ENCODE results near the gene B4GALT5.
"Not testable (repeated sequence)": the region's sequence is repeated elsewhere in the genome, so short reads cannot be mapped to it uniquely, and the experiment has no call there.

The B4GALT5 gene

GRCh38 chr20:49617394-49617793 is 96.3 kb downstream of the B4GALT5 start:
- not testable (repeated sequence) for H3K4me2 ChIP-seq (ENCODE audit: low read length); H3K23ac ChIP-seq (ENCODE audit: low read length); H2BK5ac ChIP-seq (ENCODE audit: low read depth, low read length, poor library complexity); H3K79me1 ChIP-seq (ENCODE audit: low read length); H3K27ac ChIP-seq (ENCODE audit: low read depth, low read length); H3K9me3 ChIP-seq (ENCODE audit: insufficient read depth, low read depth, low read length); H4K8ac ChIP-seq (ENCODE audit: low read depth, low read length); H3K36me3 ChIP-seq (ENCODE audit: control insufficient read depth in 1 of 2, insufficient read depth in 2 of 2, low read length in 2 of 2); H4K12ac ChIP-seq (ENCODE audit: low read depth, low read length); H3K9ac ChIP-seq (ENCODE audit: low read length); H3K4me3 ChIP-seq (ENCODE audit: low read depth, low read length); DNase-seq; H2BK12ac ChIP-seq (ENCODE audit: low read length); H3K4me1 ChIP-seq (ENCODE audit: control insufficient read depth in 1 of 2, insufficient read depth in 2 of 2, low read length in 2 of 2); H3K27me3 ChIP-seq (ENCODE audit: insufficient read depth, low read length); H3K18ac ChIP-seq (ENCODE audit: low read length); H2AK5ac ChIP-seq (ENCODE audit: low read length); H2BK120ac ChIP-seq (ENCODE audit: insufficient read depth, low read length, poor library complexity); H3K79me2 ChIP-seq (ENCODE audit: control insufficient read depth, insufficient read depth, low read length, poor library complexity); H4K91ac ChIP-seq (ENCODE audit: low read depth, low read length); H2AFZ ChIP-seq (ENCODE audit: insufficient read depth, low read length, poor library complexity); H3K14ac ChIP-seq (ENCODE audit: low read length); H3K4ac ChIP-seq (ENCODE audit: low read depth, low read length)
- WGBS (ENCODE audit: extremely low coverage, insufficient coverage, insufficient read length) = no CpG with 5 or more reads among the region's 3 CpGs

DNA sequence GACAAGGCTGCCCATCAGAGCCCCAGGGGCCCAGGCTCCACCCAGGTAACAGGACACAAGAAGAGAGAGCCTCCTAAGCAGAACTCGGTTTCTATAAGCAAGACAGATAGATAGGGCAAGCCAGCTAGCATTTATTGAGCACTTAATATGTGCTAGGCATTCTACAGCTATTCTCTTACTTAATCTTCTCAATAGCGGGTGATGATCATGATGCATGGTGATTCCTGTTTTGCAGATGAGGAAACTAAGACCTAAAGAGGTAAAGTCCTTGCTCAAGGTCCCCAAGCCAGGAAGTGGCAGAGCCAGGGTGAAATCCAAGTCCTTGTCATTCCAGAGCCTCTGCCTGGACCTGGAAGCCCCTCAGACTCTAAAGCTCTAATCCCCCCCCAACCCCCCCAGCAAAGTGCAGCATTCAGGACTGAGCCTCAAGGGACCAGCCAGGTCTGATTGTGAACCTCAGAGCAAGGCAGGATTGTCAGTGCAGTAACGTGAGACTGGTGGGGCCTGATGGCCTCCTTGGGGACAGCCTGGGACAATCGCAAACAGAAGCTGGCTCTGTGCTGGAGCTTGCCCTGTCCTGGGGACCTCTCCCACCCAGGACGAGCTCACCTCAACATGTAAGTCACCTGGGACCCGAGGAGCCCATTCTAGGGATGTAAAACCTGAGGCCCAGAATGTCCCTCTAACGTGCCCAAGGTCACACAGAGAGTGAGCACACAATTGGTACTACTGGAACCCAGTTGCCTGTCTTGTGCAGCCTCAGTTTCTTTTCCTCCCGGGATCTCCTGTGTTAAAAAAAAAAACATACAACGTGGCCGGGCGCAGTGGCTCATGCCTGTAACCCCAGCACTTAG is 97.3 kb downstream of the B4GALT5 start:
- H2AK5ac ChIP-seq (ENCODE audit: low read length) = no peak overlapping the region
- H3K4me2 ChIP-seq (ENCODE audit: low read length) = no peak overlapping the region
- no peaks in the 10 kb centered on the region for H3K4me1 ChIP-seq (ENCODE audit: control insufficient read depth in 1 of 2, insufficient read depth in 2 of 2, low read length in 2 of 2)
- no peak overlapping the region for H3K18ac ChIP-seq (ENCODE audit: low read length)
- H3K23ac ChIP-seq (ENCODE audit: low read length) = no peak overlapping the region
- H3K79me2 ChIP-seq (ENCODE audit: control insufficient read depth, insufficient read depth, low read length, poor library complexity) = no peaks in the 10 kb centered on the region
- no peak overlapping the region for H3K4ac ChIP-seq (ENCODE audit: low read depth, low read length)
- H4K12ac ChIP-seq (ENCODE audit: low read depth, low read length) = no peak overlapping the region
- no CpG with 5 or more reads among the region's 11 CpGs for WGBS (ENCODE audit: extremely low coverage, insufficient coverage, insufficient read length)
- H3K9ac ChIP-seq (ENCODE audit: low read length) = no peak overlapping the region
- no peaks in the 10 kb centered on the region for H3K36me3 ChIP-seq (ENCODE audit: control insufficient read depth in 1 of 2, insufficient read depth in 2 of 2, low read length in 2 of 2)
- H3K14ac ChIP-seq (ENCODE audit: low read length) = no peak overlapping the region
- no peak overlapping the region for H2AFZ ChIP-seq (ENCODE audit: insufficient read depth, low read length, poor library complexity)
- H3K27me3 ChIP-seq (ENCODE audit: insufficient read depth, low read length) = no peaks in the 10 kb centered on the region
- H3K79me1 ChIP-seq (ENCODE audit: low read length) = no peaks in the 10 kb centered on the region
- H3K4me3 ChIP-seq (ENCODE audit: low read depth, low read length) = no peak overlapping the region
- no peak overlapping the region for H4K91ac ChIP-seq (ENCODE audit: low read depth, low read length)
- H4K8ac ChIP-seq (ENCODE audit: low read depth, low read length) = no peak overlapping the region
- no peak overlapping the region for H2BK120ac ChIP-seq (ENCODE audit: insufficient read depth, low read length, poor library complexity)
- no peak overlapping the region for H2BK5ac ChIP-seq (ENCODE audit: low read depth, low read length, poor library complexity)
- no peak overlapping the region for H2BK12ac ChIP-seq (ENCODE audit: low read length)
- no peaks in the 10 kb centered on the region for H3K9me3 ChIP-seq (ENCODE audit: insufficient read depth, low read depth, low read length)
- no peak for DNase-seq
- no peak overlapping the region for H3K27ac ChIP-seq (ENCODE audit: low read depth, low read length)

DNA sequence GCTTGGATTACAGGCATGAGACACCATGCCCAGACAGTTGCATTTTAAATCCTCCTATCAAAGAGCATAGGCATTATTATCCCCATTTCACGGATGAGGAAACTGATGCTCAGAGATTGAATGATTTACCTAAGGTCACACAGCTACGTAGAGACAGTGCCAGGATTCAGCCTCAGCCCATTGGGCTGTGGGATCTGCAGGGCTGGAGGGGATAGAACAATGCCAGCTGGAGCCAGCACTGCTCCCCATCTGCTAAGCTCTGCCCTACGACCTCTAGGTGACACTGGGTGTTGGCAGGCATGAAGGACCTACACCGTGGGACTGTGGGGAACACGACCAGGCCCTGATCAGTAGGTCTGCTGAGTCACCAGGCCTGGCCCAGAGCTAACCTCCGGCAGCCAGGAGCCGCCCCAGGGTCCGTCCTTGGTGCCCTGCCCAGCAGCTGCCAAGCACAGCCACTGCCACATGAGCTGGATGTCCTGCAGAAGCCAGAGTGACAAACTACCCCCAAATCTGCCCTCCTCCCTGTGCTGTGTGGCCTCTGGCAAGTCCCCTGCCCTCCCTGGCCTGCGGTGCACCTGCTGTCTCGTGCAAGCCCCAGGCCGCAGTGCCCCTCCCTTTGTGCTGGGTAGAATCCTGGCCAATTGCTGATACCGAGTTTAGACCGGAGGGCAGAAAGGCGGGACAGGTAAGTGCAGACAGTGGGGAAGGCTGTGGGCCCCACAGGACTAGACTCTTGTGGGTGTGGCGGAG is 98.1 kb downstream of the B4GALT5 start:
- Histone ChIP-seq H3K36me3 (ENCODE audit: control insufficient read depth in 1 of 2, insufficient read depth in 2 of 2, low read length in 2 of 2) (no peaks in the 10 kb centered on the region), H3K9ac (ENCODE audit: low read length) (no peak overlapping the region), H3K23ac (ENCODE audit: low read length) (no peak overlapping the region), H3K18ac (ENCODE audit: low read length) (no peak overlapping the region), H3K4me2 (ENCODE audit: low read length) (no peak overlapping the region), H3K79me2 (ENCODE audit: control insufficient read depth, insufficient read depth, low read length, poor library complexity) (no peaks in the 10 kb centered on the region), H3K14ac (ENCODE audit: low read length) (no peak overlapping the region), H3K4me3 (ENCODE audit: low read depth, low read length) (no peak overlapping the region), H2BK5ac (ENCODE audit: low read depth, low read length, poor library complexity) (no peak overlapping the region), H4K12ac (ENCODE audit: low read depth, low read length) (no peak overlapping the region), H2AFZ (ENCODE audit: insufficient read depth, low read length, poor library complexity) (no peak overlapping the region), H2BK12ac (ENCODE audit: low read length) (no peak overlapping the region), H2BK120ac (ENCODE audit: insufficient read depth, low read length, poor library complexity) (no peak overlapping the region), H2AK5ac (ENCODE audit: low read length) (no peak overlapping the region), H3K79me1 (ENCODE audit: low read length) (peaks cover 2% of the 10 kb centered on the region), H4K8ac (ENCODE audit: low read depth, low read length) (no peak overlapping the region), H3K27me3 (ENCODE audit: insufficient read depth, low read length) (no peaks in the 10 kb centered on the region), H4K91ac (ENCODE audit: low read depth, low read length) (no peak overlapping the region), H3K4me1 (ENCODE audit: control insufficient read depth in 1 of 2, insufficient read depth in 2 of 2, low read length in 2 of 2) (peaks cover 0 to 6% of the 10 kb centered on the region in 2 experiments), H3K9me3 (ENCODE audit: insufficient read depth, low read depth, low read length) (no peaks in the 10 kb centered on the region), H3K4ac (ENCODE audit: low read depth, low read length) (no peak overlapping the region), H3K27ac (ENCODE audit: low read depth, low read length) (no peak overlapping the region)
- WGBS (ENCODE audit: extremely low coverage, insufficient coverage, insufficient read length) = no CpG with 5 or more reads among the region's 15 CpGs
- no peak for DNase-seq

DNA sequence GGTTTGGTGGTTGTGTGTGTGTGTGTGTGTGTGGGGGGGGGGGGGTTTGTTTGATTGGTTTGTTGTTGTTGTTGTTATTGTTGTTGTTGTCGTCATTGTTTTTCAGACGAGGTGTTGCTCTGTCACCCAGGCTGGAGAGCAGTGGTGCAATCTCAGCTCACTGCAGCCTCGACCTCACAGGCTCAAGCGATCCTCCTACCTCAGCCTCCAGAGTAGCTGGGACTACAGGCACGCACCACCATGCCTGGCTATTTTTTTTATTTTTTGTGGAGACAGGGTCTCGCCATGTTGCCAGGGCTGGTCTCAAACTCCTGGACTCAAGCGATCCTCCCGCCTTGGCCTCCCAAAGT is 98.7 kb downstream of the B4GALT5 start:
- H3K4me2 ChIP-seq (ENCODE audit: low read length); H2AFZ ChIP-seq (ENCODE audit: insufficient read depth, low read length, poor library complexity); H3K18ac ChIP-seq (ENCODE audit: low read length); H3K9ac ChIP-seq (ENCODE audit: low read length); H2BK12ac ChIP-seq (ENCODE audit: low read length); H3K79me1 ChIP-seq (ENCODE audit: low read length); H4K91ac ChIP-seq (ENCODE audit: low read depth, low read length); H3K4ac ChIP-seq (ENCODE audit: low read depth, low read length); H3K14ac ChIP-seq (ENCODE audit: low read length); H3K4me1 ChIP-seq (ENCODE audit: control insufficient read depth in 1 of 2, insufficient read depth in 2 of 2, low read length in 2 of 2); H3K27ac ChIP-seq (ENCODE audit: low read depth, low read length); H3K4me3 ChIP-seq (ENCODE audit: low read depth, low read length); H2AK5ac ChIP-seq (ENCODE audit: low read length); H3K9me3 ChIP-seq (ENCODE audit: insufficient read depth, low read depth, low read length); H3K36me3 ChIP-seq (ENCODE audit: control insufficient read depth in 1 of 2, insufficient read depth in 2 of 2, low read length in 2 of 2); H2BK120ac ChIP-seq (ENCODE audit: insufficient read depth, low read length, poor library complexity); H2BK5ac ChIP-seq (ENCODE audit: low read depth, low read length, poor library complexity); DNase-seq; H3K23ac ChIP-seq (ENCODE audit: low read length); H3K27me3 ChIP-seq (ENCODE audit: insufficient read depth, low read length); H3K79me2 ChIP-seq (ENCODE audit: control insufficient read depth, insufficient read depth, low read length, poor library complexity); H4K12ac ChIP-seq (ENCODE audit: low read depth, low read length); H4K8ac ChIP-seq (ENCODE audit: low read depth, low read length): not testable (repeated sequence)
- no CpG with 5 or more reads among the region's 8 CpGs for WGBS (ENCODE audit: extremely low coverage, insufficient coverage, insufficient read length)
